Measurements from ENCODE around the gene RAB40B. TPM values are rescaled to one million over a fixed set of nuclear protein-coding genes. Genes with fewer than 3 reads are reported as not detected.

Gene RAB40B
- total and polyA plus RNA-seq, 12 donors: 4.1 to 33.3 (median 14.0) TPM

DNA sequence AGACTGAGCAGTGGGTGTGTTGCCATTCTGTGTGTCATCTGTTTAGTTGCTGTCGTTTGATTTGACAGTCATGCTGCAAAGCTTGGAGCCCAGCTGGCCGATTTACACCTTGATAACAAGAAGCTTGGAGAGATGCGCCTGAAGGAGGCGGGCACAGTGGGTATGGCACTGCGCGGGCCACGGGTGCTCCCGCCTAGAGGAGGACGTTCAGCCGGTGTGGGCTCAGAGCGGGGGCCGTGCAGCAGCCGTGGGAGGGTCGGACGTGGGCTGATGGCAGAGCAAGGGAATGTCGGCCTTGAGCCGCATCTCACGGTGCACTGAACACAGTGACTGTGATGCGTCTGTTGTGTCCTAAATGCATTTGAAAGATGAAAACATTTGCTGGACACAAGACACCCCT, 21.7 kb upstream of the RAB40B start:
- Histone ChIP-seq H3K36me3 (replicated peaks in 1 of 2) (peaks cover 0 to 35% of the 10 kb centered on the region in 2 donors), H3K27ac (no peak overlapping the region), H3K27me3 (no peaks in the 10 kb centered on the region), H3K9me3 (replicated peaks in 1 of 3) (no peaks in the 10 kb centered on the region), H3K4me3 (no peak overlapping the region), H3K4me1 (replicated peaks in 1 of 2) (peaks cover 9 to 18% of the 10 kb centered on the region in 2 donors)
- intact Hi-C loops (cut with DNase I): no loop called here
- TF ChIP-seq, protein P1, sequence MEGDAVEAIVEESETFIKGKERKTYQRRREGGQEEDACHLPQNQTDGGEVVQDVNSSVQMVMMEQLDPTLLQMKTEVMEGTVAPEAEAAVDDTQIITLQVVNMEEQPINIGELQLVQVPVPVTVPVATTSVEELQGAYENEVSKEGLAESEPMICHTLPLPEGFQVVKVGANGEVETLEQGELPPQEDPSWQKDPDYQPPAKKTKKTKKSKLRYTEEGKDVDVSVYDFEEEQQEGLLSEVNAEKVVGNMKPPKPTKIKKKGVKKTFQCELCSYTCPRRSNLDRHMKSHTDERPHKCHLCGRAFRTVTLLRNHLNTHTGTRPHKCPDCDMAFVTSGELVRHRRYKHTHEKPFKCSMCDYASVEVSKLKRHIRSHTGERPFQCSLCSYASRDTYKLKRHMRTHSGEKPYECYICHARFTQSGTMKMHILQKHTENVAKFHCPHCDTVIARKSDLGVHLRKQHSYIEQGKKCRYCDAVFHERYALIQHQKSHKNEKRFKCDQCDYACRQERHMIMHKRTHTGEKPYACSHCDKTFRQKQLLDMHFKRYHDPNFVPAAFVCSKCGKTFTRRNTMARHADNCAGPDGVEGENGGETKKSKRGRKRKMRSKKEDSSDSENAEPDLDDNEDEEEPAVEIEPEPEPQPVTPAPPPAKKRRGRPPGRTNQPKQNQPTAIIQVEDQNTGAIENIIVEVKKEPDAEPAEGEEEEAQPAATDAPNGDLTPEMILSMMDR (IDR thresholded peaks at IDR 0.05): no peak
- no peak for TF ChIP-seq POLR2A (IDR thresholded peaks at IDR 0.05)
- 91 to 95% (median 92%) methylated on average over 19 of the region's 19 CpGs for WGBS, 4 donors
- no peak for DNase-seq

DNA sequence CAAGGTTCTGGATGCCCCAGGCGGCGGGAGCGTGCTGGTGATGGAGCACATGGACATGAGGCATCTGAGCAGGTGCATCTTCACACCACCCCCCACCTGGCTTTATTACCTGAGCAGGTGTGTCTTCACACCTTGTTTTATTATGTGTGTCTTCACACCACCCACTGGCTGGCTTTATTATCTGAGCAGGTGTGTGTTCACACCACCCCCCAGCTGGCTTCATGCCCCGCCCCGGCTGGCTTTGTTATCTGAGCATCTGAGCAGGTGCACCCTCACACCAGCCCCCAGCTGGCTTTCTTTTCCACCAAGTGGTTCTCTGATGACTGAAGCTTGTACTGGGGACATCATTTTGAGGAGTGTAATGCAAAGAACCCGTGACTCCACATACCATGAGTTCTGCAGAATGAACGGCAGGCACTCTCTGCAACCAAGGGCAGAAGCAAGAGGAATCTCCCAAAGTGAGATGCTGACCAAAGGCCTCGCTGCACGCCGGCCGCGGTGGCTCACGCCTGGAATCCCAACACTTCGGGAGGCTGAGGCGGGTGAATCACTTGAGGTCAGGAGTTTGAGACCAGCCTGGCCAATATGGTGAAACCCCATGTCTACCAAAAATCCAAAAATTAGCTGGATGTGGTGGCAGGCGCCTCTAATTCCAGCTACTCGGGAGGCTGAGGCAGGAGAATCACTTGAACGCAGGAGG, 20.6 kb upstream of the RAB40B start:
- DNase-seq: no peak
- H3K4me3 ChIP-seq: no peak overlapping the region
- intact Hi-C loops (cut with DNase I): loop anchor here in 1 of 2 donors (10.0 kb wide), 1 partner anchor 94 kb away; no protein-coding TSS in a partner anchor
- peaks cover 9 to 18% of the 10 kb centered on the region in 2 donors for H3K4me1 ChIP-seq (replicated peaks in 1 of 2)
- no peaks in the 10 kb centered on the region for H3K9me3 ChIP-seq (replicated peaks in 1 of 3)
- 92 to 96% (median 96%) methylated on average over 16 to 18 of the region's 18 CpGs for WGBS, 4 donors
- peaks cover 0 to 35% of the 10 kb centered on the region in 2 donors for H3K36me3 ChIP-seq (replicated peaks in 1 of 2)
- TF ChIP-seq, protein P1 (IDR thresholded peaks at IDR 0.05): no peak
- TF ChIP-seq POLR2A (IDR thresholded peaks at IDR 0.05): no peak
- no peak overlapping the region for H3K27ac ChIP-seq
- H3K27me3 ChIP-seq: no peaks in the 10 kb centered on the region

DNA sequence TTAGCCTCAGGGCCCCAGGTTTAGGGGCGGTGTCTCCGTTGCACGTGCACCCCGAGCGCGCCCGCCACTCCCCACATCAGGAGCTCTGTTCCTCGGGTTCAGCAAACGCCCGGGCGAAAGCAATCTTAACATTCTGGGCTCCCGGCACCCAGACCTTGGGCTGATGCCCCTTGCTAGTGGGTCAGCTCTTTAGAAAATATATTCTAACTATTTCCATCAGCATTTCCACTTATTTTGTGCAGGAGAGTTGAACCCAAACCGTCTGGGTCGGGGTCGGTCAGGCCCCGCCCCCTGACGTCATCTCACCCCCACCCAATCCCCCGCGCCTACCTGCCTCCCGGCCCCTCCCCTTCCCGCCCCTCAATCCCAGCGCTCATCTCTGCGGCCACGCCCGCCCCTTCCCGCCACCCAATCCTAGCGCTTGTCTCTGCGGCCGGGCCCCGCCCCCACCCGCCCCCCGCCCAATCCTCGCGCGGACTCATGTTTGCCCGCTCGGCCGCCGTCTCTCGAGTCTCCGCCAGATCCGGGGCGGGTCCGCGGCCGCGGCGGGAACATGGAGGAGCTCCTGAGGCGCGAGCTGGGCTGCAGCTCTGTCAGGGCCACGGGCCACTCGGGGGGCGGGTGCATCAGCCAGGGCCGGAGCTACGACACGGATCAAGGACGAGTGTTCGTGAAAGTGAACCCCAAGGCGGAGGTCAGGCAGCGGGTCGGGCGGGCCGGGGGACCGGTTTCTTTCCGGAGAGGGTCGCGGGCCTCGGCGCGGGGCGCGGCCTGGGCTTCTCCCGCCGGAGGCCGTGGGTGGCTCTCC, 17.9 kb upstream of the RAB40B start, which contains the start of gene FN3KRP:
Gene FN3KRP, plus strand, starts transcription at position 504 of the 808 bp plus-strand sequence. Its CDS starts 50 bp downstream, at position 554.
- DNase-seq: peak; percentile 89 to 98 (median 96)
- intact Hi-C loops (cut with DNase I): loop anchor here in 1 of 2 donors (10.0 kb wide), 1 partner anchor 92 kb away; no protein-coding TSS in a partner anchor
- TF ChIP-seq, protein P1 (IDR thresholded peaks at IDR 0.05): no peak
- TF ChIP-seq POLR2A (IDR thresholded peaks at IDR 0.05): peak; percentile 35 to 57
- no peaks in the 10 kb centered on the region for H3K27me3 ChIP-seq
- H3K27ac ChIP-seq: peak within 1 kb of the TSS in 4 of 5 donors; percentile 40 to 66 (median 56)
- H3K9me3 ChIP-seq (replicated peaks in 1 of 3): no peaks in the 10 kb centered on the region
- H3K4me1 ChIP-seq (replicated peaks in 1 of 2): peaks cover 9 to 18% of the 10 kb centered on the region in 2 donors
- WGBS, 4 donors: 0 to 1% (median 0%) methylated on average over 3 to 75 of the region's 75 CpGs
- peaks cover 0 to 21% of the 10 kb centered on the region in 2 donors for H3K36me3 ChIP-seq (replicated peaks in 1 of 2)
- H3K4me3 ChIP-seq: peak within 1 kb of the TSS; percentile 25 to 73 (median 64)
